ENCODE results near the gene ZDHHC14. TPM values are rescaled to one million over a fixed set of nuclear protein-coding genes. Genes with fewer than 3 reads are reported as not detected.

Gene ZDHHC14
- total and polyA plus RNA-seq, 3 donors from 2014 or later = 28.5 to 74.9 (median 67.9) TPM

DNA sequence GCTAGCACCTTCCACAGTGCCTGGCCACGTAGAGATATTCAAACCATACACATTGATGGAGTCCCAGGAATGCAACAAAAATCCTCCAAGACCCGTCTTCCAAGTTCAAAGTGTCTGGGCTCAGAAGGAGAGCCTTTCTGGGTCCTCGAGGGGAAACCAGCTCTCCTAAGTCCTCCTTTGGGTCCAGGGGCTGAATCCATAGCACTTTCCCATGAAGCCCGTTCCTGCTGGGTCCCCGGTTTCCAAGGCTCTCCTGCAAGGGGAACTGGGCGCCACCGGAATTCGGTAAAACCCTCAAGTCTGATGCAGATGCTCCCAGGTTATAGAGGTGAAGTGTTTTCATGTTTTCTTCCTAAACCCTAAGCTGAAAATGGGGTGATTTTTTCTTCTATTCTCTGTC is 340.8 kb downstream of the ZDHHC14 start:
- Histone ChIP-seq H3K27me3 (no peaks in the 10 kb centered on the region), H3K4me1 (no peaks in the 10 kb centered on the region), H3K9me3 (no peaks in the 10 kb centered on the region), H3K36me3 (ENCODE audit: low read depth, missing control alignments) (no peaks in the 10 kb centered on the region), H3K4me3 (no peak overlapping the region), H3K27ac (no peak overlapping the region)
- no peak for DNase-seq
- WGBS, 2 donors = 62 to 72% methylated on average over 8 of the region's 8 CpGs
- intact Hi-C loops (cut with DNase I; ENCODE audit: low total_unique reads) = no loop called here
- no peak for TF ChIP-seq POLR2A (IDR thresholded peaks at IDR 0.05)
- TF ChIP-seq, protein P1, sequence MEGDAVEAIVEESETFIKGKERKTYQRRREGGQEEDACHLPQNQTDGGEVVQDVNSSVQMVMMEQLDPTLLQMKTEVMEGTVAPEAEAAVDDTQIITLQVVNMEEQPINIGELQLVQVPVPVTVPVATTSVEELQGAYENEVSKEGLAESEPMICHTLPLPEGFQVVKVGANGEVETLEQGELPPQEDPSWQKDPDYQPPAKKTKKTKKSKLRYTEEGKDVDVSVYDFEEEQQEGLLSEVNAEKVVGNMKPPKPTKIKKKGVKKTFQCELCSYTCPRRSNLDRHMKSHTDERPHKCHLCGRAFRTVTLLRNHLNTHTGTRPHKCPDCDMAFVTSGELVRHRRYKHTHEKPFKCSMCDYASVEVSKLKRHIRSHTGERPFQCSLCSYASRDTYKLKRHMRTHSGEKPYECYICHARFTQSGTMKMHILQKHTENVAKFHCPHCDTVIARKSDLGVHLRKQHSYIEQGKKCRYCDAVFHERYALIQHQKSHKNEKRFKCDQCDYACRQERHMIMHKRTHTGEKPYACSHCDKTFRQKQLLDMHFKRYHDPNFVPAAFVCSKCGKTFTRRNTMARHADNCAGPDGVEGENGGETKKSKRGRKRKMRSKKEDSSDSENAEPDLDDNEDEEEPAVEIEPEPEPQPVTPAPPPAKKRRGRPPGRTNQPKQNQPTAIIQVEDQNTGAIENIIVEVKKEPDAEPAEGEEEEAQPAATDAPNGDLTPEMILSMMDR (IDR thresholded peaks at IDR 0.05) = no peak

DNA sequence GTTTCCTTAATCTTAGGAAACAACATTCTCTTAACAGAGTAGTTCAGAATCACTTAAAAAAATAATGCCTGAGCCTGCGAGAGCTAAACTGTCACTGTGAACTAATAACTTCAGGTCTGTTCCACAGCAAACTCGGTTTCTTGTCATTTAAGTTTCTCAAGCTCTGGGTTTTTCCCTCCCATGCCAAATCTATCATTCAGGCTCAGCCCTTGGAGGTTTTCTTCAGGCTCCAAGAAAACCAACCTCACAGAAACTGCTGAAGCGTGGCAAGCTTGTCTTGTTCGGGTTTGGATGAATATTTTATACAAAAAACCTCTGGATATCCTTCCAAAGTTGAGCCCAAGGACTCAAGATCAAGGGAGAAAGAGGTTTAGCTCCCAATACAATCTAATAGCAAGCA is 342.4 kb downstream of the ZDHHC14 start:
- no peak for TF ChIP-seq POLR2A (IDR thresholded peaks at IDR 0.05)
- TF ChIP-seq, protein P1 (IDR thresholded peaks at IDR 0.05) = no peak
- 83 to 90% methylated on average over 4 of the region's 4 CpGs for WGBS, 2 donors
- H3K4me3 ChIP-seq = no peak overlapping the region
- DNase-seq = no peak
- H3K36me3 ChIP-seq (ENCODE audit: low read depth, missing control alignments) = no peaks in the 10 kb centered on the region
- H3K27me3 ChIP-seq = no peaks in the 10 kb centered on the region
- H3K9me3 ChIP-seq = no peaks in the 10 kb centered on the region
- H3K4me1 ChIP-seq = no peaks in the 10 kb centered on the region
- H3K27ac ChIP-seq = no peak overlapping the region
- intact Hi-C loops (cut with DNase I; ENCODE audit: low total_unique reads) = no loop called here

DNA sequence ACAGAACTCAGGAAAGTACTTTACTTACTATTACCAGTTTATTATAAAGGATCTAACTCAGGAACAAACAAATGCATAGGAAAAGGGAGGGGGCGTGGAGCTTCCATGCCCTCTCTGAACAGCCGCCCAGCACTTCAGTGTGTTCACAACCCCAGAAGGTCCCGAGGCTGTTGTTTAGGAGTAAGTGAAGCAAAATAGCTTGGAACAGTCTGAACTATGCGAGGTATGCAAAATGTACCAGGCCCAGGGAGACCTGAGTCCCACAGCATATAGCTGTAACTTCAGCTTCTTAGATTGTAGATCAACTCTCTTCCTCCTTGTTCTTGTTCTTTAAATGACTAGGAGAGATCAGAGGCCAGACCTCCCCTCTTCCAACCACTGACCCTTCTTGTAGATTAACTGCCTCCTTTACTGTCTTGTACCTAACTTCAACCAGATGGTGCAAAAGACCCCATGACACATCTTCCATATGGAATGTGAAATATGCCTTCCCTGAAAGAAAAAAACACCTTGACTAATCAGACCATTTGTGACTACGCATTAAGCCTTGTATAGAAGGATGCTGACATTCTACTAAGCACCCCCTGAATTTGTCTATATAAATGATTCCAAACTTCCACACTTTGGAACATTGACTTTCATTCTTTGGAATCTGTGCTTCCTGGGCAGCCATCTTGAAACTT is 343.3 kb downstream of the ZDHHC14 start:
- no peak overlapping the region for H3K4me3 ChIP-seq
- 86 to 89% methylated on average over 5 of the region's 5 CpGs for WGBS, 2 donors
- intact Hi-C loops (cut with DNase I; ENCODE audit: low total_unique reads) = no loop called here

DNA sequence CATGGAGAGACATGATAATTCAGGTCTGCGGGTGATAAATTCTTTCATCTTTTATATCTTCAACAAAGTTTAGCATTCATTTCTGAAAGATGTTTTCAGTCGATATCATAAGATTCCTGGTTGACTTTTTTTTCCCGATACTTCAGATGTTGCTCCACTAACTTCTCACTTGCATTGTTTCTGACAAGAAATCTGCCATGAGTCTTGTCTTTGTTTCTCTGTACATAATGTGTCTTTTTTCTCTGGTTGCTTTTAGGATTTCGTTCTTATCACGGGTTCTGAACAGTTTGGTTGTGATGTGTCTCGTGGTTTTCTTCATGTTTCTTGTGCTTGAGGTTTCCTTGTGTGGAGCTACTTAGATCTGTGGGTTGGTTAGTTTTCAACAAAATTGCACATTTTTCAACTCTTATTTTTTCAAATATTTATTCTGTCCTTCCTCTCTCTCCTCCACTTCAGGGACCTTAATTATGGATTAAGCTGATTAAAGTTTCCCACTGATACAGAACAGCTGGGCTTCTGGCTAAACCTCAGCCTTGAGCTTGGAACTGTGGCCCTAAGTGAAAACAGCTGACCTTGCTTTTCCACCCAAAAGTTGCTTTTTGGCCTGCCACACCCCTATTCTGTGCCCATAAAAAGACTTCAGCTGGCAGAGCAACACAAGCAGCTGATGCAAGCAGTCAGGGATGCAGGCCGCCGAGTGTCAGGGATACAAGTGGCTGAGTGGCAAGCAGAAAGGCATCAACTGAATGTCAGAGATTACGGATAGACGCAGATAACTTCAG is 344.2 kb downstream of the ZDHHC14 start:
- H3K9me3 ChIP-seq = no peaks in the 10 kb centered on the region
- TF ChIP-seq, protein P1 (IDR thresholded peaks at IDR 0.05) = no peak
- TF ChIP-seq POLR2A (IDR thresholded peaks at IDR 0.05) = no peak
- intact Hi-C loops (cut with DNase I; ENCODE audit: low total_unique reads) = no loop called here
- H3K27ac ChIP-seq = no peak overlapping the region
- no peak overlapping the region for H3K4me3 ChIP-seq
- H3K4me1 ChIP-seq = no peaks in the 10 kb centered on the region
- 87 to 92% methylated on average over 10 of the region's 10 CpGs for WGBS, 2 donors
- no peaks in the 10 kb centered on the region for H3K36me3 ChIP-seq (ENCODE audit: low read depth, missing control alignments)
- H3K27me3 ChIP-seq = no peaks in the 10 kb centered on the region
- DNase-seq = no peak

More for the DNA sequence above, 343.3 kb downstream of the ZDHHC14 start:
- Histone ChIP-seq H3K27ac (no peak overlapping the region), H3K4me1 (no peaks in the 10 kb centered on the region), H3K9me3 (no peaks in the 10 kb centered on the region), H3K36me3 (ENCODE audit: low read depth, missing control alignments) (no peaks in the 10 kb centered on the region), H3K27me3 (no peaks in the 10 kb centered on the region)
- DNase-seq = no peak
- TF ChIP-seq, protein P1 (IDR thresholded peaks at IDR 0.05) = no peak
- no peak for TF ChIP-seq POLR2A (IDR thresholded peaks at IDR 0.05)
